ENCODE data around the gene AHCYL1.

DNA sequence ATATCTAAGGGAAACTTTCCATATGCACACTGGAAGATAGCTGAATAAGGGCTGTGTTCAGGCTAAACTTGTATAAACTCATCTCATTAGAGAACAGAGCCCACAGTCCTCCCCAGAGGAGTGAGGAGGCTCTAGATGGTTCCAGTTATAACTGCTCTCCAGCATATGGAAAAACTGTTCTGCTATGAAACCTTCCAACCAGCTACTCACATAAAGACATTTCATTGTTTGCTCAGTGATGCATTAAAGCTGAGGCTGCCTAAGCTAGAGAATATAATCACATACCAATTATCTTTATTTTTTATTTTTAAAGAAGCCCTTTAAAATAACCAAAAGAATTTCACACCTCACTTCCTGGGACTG is 13.3 kb downstream of the AHCYL1 start:
- TF ChIP-seq, protein P1, sequence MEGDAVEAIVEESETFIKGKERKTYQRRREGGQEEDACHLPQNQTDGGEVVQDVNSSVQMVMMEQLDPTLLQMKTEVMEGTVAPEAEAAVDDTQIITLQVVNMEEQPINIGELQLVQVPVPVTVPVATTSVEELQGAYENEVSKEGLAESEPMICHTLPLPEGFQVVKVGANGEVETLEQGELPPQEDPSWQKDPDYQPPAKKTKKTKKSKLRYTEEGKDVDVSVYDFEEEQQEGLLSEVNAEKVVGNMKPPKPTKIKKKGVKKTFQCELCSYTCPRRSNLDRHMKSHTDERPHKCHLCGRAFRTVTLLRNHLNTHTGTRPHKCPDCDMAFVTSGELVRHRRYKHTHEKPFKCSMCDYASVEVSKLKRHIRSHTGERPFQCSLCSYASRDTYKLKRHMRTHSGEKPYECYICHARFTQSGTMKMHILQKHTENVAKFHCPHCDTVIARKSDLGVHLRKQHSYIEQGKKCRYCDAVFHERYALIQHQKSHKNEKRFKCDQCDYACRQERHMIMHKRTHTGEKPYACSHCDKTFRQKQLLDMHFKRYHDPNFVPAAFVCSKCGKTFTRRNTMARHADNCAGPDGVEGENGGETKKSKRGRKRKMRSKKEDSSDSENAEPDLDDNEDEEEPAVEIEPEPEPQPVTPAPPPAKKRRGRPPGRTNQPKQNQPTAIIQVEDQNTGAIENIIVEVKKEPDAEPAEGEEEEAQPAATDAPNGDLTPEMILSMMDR (IDR thresholded peaks at IDR 0.05; ENCODE audit: extremely low read depth in 1 of 2, insufficient read depth in 1 of 2, low read depth in 1 of 2, low read length in 2 of 2): no peak
- TF ChIP-seq, protein P2, sequence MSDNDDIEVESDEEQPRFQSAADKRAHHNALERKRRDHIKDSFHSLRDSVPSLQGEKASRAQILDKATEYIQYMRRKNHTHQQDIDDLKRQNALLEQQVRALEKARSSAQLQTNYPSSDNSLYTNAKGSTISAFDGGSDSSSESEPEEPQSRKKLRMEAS (IDR thresholded peaks at IDR 0.05; ENCODE audit: insufficient read depth, insufficient read length): no peak
- TF ChIP-seq POLR2A (IDR thresholded peaks at IDR 0.05; ENCODE audit: low read depth, low read length) (no peak), POLR2AphosphoS5 (IDR thresholded peaks at IDR 0.05; ENCODE audit: insufficient read depth, low read depth, low read length) (no peak)
